Adrenal gland (tissue), 5 donors: ENCODE data around the gene STX5.
"Not testable (repeated sequence)": the region's sequence is repeated elsewhere in the genome, so short reads cannot be mapped to it uniquely, and the experiment has no call there.

Experiments used
- CTCF ChIP-seq, 6 experiments: fragments of 450-650 bp in 4 of 6; fragments of 200-600 bp in 2 of 6; sonication (generic) in 1 of 6; IDR thresholded peaks; 1 replicate in 5 of 6; 2 replicates in 1 of 6; pipeline versions ENCODE4 v1.5.1 to v1.8.0; 2016 to 2021; ENCODE audit warnings: antibody characterized with exemption in 6 of 6, mild to moderate bottlenecking in 2 of 6, moderate library complexity in 1 of 6
- POLR2A ChIP-seq, 2 donors: fragments of 450-650 bp; IDR thresholded peaks; one replicate each; pipeline ENCODE4 v1.6.1; 2017; ENCODE audit warnings: antibody characterized with exemption in 2 of 2, mild to moderate bottlenecking in 2 of 2, moderate library complexity in 1 of 2
- donor health status: DM: no; HTN: no; CAD: no.

- TF ChIP-seq POLR2A, CTCF (IDR thresholded peaks at IDR 0.05): not testable (repeated sequence)
Measured at GRCh38 chr11:62859281-62859703, 27.4 kb upstream of the STX5 start.
